ENCODE results near the gene PEX11G. TPM values are rescaled to one million over a fixed set of nuclear protein-coding genes. Genes with fewer than 3 reads are reported as not detected.

The PEX11G gene
- total and polyA plus RNA-seq, 10 of the 15 experiments (the other 5 are each of a cell fraction or from before 2014, with no cell fraction given), result 0.05 to 1.8 (median 0.73) TPM; not detected in 1

DNA sequence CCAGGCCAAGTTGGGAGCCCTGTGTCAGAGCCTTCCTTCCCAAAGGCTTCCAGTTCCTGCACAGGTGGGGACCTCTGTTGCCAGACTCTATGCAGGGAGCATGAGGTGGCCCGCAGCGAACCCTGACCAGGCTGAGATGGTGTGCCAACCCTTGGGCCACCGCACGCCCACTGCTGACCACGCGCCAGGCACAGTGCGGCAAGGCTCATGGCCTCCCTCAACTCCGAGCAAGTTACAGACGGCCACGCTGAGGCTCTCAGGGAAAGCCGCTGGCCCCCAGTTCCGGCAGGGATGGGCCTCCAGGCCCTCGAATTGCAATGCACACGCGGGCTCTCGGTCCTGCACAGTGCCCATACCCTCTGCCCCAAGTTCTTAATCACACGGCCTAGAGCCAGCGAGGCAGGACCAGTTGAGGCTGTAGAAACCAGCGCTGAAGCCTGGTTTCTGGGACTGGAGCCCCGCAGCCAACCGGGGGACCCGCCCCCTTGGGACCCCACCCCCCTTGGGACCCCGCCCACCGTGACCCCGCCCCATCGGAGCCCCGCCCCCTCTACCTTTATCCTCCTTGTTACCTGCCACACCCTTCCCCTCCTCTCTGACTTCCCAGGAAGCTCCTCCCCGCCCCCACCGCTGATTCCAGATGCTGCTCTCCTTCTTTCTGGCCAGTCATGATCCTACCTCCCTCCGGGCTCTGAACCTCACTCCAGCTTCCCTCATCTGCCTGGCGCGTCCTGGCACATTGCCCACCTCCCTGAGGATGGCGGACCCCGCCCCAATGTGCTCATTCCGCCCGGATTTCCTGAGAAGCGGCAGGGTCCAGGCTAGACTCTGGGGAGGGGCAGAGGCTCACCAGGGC is 6.0 kb downstream of the PEX11G start:
- no peaks in the 10 kb centered on the region for H3K79me2 ChIP-seq (ENCODE audit: control insufficient read depth, insufficient read depth, low read length)
- in situ Hi-C loops (cut with MboI) (no loop called here), intact Hi-C loops (cut with micrococcal nuclease; ENCODE audit: unreplicated experiment) (no loop called here)
- ATAC-seq, result peak; percentile 9; the same call in 1 of the 3 replicates
- no peaks in the 10 kb centered on the region for H3K9me3 ChIP-seq (replicated peaks; ENCODE audit: control insufficient read depth, insufficient read depth, low read length)
- no peak overlapping the region for H2AFZ ChIP-seq (ENCODE audit: control insufficient read depth, low read depth, low read length)
- WGBS (ENCODE audit: insufficient coverage, insufficient replicate concordance, low lambda C conversion rate, missing lambda C conversion rate), result 66% methylated on average over 26 of the region's 37 CpGs
- DNase-seq (ENCODE audit: low read depth, low spot score), result no peak
- no peaks in the 10 kb centered on the region for H3K36me3 ChIP-seq (ENCODE audit: control insufficient read depth in 2 of 2, insufficient read depth in 2 of 2, low read length in 1 of 2)
- H3K27ac ChIP-seq (ENCODE audit: control insufficient read depth, insufficient read depth), result no peak overlapping the region
- no peak for FAIRE-seq
- no TSS peak for BruUV-seq (replicated peaks)
- H3K27me3 ChIP-seq (replicated peaks in 1 of 2; ENCODE audit: control insufficient read depth in 2 of 2, insufficient read depth in 2 of 2, low read length in 1 of 2), result no peaks in the 10 kb centered on the region
- no peaks in the 10 kb centered on the region for H4K20me1 ChIP-seq (ENCODE audit: control insufficient read depth, insufficient read depth)
- no peak overlapping the region for H3K4me2 ChIP-seq (ENCODE audit: control insufficient read depth, insufficient read depth)
- SMC1A ChIA-PET (ENCODE audit: uncharacterized antibody, unreplicated experiment), result no interaction called here
- TF ChIP-seq, protein P1, sequence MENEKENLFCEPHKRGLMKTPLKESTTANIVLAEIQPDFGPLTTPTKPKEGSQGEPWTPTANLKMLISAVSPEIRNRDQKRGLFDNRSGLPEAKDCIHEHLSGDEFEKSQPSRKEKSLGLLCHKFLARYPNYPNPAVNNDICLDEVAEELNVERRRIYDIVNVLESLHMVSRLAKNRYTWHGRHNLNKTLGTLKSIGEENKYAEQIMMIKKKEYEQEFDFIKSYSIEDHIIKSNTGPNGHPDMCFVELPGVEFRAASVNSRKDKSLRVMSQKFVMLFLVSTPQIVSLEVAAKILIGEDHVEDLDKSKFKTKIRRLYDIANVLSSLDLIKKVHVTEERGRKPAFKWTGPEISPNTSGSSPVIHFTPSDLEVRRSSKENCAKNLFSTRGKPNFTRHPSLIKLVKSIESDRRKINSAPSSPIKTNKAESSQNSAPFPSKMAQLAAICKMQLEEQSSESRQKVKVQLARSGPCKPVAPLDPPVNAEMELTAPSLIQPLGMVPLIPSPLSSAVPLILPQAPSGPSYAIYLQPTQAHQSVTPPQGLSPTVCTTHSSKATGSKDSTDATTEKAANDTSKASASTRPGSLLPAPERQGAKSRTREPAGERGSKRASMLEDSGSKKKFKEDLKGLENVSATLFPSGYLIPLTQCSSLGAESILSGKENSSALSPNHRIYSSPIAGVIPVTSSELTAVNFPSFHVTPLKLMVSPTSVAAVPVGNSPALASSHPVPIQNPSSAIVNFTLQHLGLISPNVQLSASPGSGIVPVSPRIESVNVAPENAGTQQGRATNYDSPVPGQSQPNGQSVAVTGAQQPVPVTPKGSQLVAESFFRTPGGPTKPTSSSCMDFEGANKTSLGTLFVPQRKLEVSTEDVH (IDR thresholded peaks at IDR 0.05; ENCODE audit: low read depth, partially characterized antibody), result no peak
- no peak for TF ChIP-seq RAD21 (IDR thresholded peaks at IDR 0.05; ENCODE audit: insufficient read depth, low read depth, low read length)
- TF ChIP-seq ASH2L (IDR thresholded peaks at IDR 0.05; ENCODE audit: borderline replicate concordance, low read depth), result no peak
- no peak for TF ChIP-seq GABPA (IDR thresholded peaks at IDR 0.05; ENCODE audit: low read depth)
- no peak for TF ChIP-seq NR2C2 (IDR thresholded peaks at IDR 0.05; ENCODE audit: borderline replicate concordance, control insufficient read depth, insufficient read length, low read depth)
- TF ChIP-seq ZSCAN29 (IDR thresholded peaks at IDR 0.05), result no peak
- TF ChIP-seq ETV6 (conservative IDR thresholded peaks at IDR 0.05 in 1 of 2, IDR thresholded peaks at IDR 0.05 in 1 of 2; ENCODE audit: borderline replicate concordance in 1 of 2, low read depth in 1 of 2), result no peak
- TF ChIP-seq ZNF207 (IDR thresholded peaks at IDR 0.05; ENCODE audit: borderline replicate concordance), result no peak
- TF ChIP-seq, protein P2, sequence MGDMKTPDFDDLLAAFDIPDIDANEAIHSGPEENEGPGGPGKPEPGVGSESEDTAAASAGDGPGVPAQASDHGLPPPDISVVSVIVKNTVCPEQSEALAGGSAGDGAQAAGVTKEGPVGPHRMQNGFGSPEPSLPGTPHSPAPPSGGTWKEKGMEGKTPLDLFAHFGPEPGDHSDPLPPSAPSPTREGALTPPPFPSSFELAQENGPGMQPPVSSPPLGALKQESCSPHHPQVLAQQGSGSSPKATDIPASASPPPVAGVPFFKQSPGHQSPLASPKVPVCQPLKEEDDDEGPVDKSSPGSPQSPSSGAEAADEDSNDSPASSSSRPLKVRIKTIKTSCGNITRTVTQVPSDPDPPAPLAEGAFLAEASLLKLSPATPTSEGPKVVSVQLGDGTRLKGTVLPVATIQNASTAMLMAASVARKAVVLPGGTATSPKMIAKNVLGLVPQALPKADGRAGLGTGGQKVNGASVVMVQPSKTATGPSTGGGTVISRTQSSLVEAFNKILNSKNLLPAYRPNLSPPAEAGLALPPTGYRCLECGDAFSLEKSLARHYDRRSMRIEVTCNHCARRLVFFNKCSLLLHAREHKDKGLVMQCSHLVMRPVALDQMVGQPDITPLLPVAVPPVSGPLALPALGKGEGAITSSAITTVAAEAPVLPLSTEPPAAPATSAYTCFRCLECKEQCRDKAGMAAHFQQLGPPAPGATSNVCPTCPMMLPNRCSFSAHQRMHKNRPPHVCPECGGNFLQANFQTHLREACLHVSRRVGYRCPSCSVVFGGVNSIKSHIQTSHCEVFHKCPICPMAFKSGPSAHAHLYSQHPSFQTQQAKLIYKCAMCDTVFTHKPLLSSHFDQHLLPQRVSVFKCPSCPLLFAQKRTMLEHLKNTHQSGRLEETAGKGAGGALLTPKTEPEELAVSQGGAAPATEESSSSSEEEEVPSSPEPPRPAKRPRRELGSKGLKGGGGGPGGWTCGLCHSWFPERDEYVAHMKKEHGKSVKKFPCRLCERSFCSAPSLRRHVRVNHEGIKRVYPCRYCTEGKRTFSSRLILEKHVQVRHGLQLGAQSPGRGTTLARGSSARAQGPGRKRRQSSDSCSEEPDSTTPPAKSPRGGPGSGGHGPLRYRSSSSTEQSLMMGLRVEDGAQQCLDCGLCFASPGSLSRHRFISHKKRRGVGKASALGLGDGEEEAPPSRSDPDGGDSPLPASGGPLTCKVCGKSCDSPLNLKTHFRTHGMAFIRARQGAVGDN (IDR thresholded peaks at IDR 0.05), result no peak
- TF ChIP-seq BRCA1 (IDR thresholded peaks at IDR 0.05; ENCODE audit: low read depth, low read length), result no peak
- TF ChIP-seq POU2F2 (IDR thresholded peaks at IDR 0.05; ENCODE audit: borderline replicate concordance, low read depth, low read length), result no peak
- no peak for TF ChIP-seq NBN (IDR thresholded peaks at IDR 0.05)
- no peak overlapping the region for H3K9ac ChIP-seq (ENCODE audit: control insufficient read depth, insufficient read depth, low read length)
- H3K4me3 ChIP-seq, result no peak overlapping the region
- POLR2A ChIA-PET, result no interaction called here
- CTCF ChIA-PET, result no interaction called here
- RAD21 ChIA-PET (ENCODE audit: unreplicated experiment), result no interaction called here
- H3K4me1 ChIP-seq (ENCODE audit: control insufficient read depth, insufficient read depth, low read length), result no peaks in the 10 kb centered on the region

All from GM12878 (cell line).